ENCODE results near the gene TMA16.
"Not testable (repeated sequence)": the region's sequence is repeated elsewhere in the genome, so short reads cannot be mapped to it uniquely, and the experiment has no call there.

The TMA16 gene

GRCh38 chr4:163525982-163526381 is 31.5 kb downstream of the TMA16 start:
- H3K27me3 ChIP-seq (ENCODE audit: control insufficient read depth, insufficient read depth, low read length), result no peaks in the 10 kb centered on the region
- peaks cover 3% of the 10 kb centered on the region for H3K4me1 ChIP-seq (ENCODE audit: control insufficient read depth, low read depth, low read length)
- H3K36me3 ChIP-seq (ENCODE audit: control insufficient read depth, low read depth, low read length), result peaks cover 58% of the 10 kb centered on the region
- H3K9me3 ChIP-seq (ENCODE audit: control insufficient read depth, low read depth, low read length), result no peaks in the 10 kb centered on the region
- no peak overlapping the region for H3K27ac ChIP-seq (ENCODE audit: low read length)
- H3K4me3 ChIP-seq (ENCODE audit: low read length), result no peak overlapping the region
- H3K9ac ChIP-seq (ENCODE audit: low read length), result no peak overlapping the region

- H3K36me3 ChIP-seq (ENCODE audit: control insufficient read depth, low read depth, low read length), result peaks cover 59% of the 10 kb centered on the region
- H3K27ac ChIP-seq (ENCODE audit: low read length), result no peak overlapping the region
- H3K27me3 ChIP-seq (ENCODE audit: control insufficient read depth, insufficient read depth, low read length), result no peaks in the 10 kb centered on the region
- H3K4me3 ChIP-seq (ENCODE audit: low read length), result no peak overlapping the region
- H3K4me1 ChIP-seq (ENCODE audit: control insufficient read depth, low read depth, low read length), result peaks cover 3% of the 10 kb centered on the region
- H3K9me3 ChIP-seq (ENCODE audit: control insufficient read depth, low read depth, low read length), result no peaks in the 10 kb centered on the region
- no peak overlapping the region for H3K9ac ChIP-seq (ENCODE audit: low read length)
Observed at GRCh38 chr4:163527172-163527571, 32.7 kb downstream of the TMA16 start.

GRCh38 chr4:163528653-163529052 is 34.2 kb downstream of the TMA16 start:
- Histone ChIP-seq H3K27ac (ENCODE audit: low read length) (no peak overlapping the region), H3K4me1 (ENCODE audit: control insufficient read depth, low read depth, low read length) (peaks cover 3% of the 10 kb centered on the region), H3K4me3 (ENCODE audit: low read length) (no peak overlapping the region), H3K36me3 (ENCODE audit: control insufficient read depth, low read depth, low read length) (peaks cover 56% of the 10 kb centered on the region), H3K9me3 (ENCODE audit: control insufficient read depth, low read depth, low read length) (no peaks in the 10 kb centered on the region), H3K9ac (ENCODE audit: low read length) (no peak overlapping the region), H3K27me3 (ENCODE audit: control insufficient read depth, insufficient read depth, low read length) (no peaks in the 10 kb centered on the region)

GRCh38 chr4:163534056-163534455 is 39.6 kb downstream of the TMA16 start:
- Histone ChIP-seq H3K9ac (ENCODE audit: low read length) (no peak overlapping the region), H3K9me3 (ENCODE audit: control insufficient read depth, low read depth, low read length) (no peaks in the 10 kb centered on the region), H3K4me1 (ENCODE audit: control insufficient read depth, low read depth, low read length) (peaks cover 7% of the 10 kb centered on the region), H3K4me3 (ENCODE audit: low read length) (no peak overlapping the region), H3K27me3 (ENCODE audit: control insufficient read depth, insufficient read depth, low read length) (no peaks in the 10 kb centered on the region), H3K36me3 (ENCODE audit: control insufficient read depth, low read depth, low read length) (peaks cover 9% of the 10 kb centered on the region), H3K27ac (ENCODE audit: low read length) (no peak overlapping the region)

GRCh38 chr4:163535657-163536056 is 41.2 kb downstream of the TMA16 start:
- Histone ChIP-seq H3K27ac (ENCODE audit: low read length) (no peak overlapping the region), H3K4me3 (ENCODE audit: low read length) (no peak overlapping the region), H3K27me3 (ENCODE audit: control insufficient read depth, insufficient read depth, low read length) (no peaks in the 10 kb centered on the region), H3K9me3 (ENCODE audit: control insufficient read depth, low read depth, low read length) (no peaks in the 10 kb centered on the region), H3K4me1 (ENCODE audit: control insufficient read depth, low read depth, low read length) (peaks cover 7% of the 10 kb centered on the region), H3K9ac (ENCODE audit: low read length) (no peak overlapping the region), H3K36me3 (ENCODE audit: control insufficient read depth, low read depth, low read length) (peaks cover 5% of the 10 kb centered on the region)

- H3K36me3 ChIP-seq (ENCODE audit: control insufficient read depth, low read depth, low read length), result peaks cover 2% of the 10 kb centered on the region
- no peaks in the 10 kb centered on the region for H3K9me3 ChIP-seq (ENCODE audit: control insufficient read depth, low read depth, low read length)
- no peak overlapping the region for H3K4me3 ChIP-seq (ENCODE audit: low read length)
- no peaks in the 10 kb centered on the region for H3K27me3 ChIP-seq (ENCODE audit: control insufficient read depth, insufficient read depth, low read length)
- H3K27ac ChIP-seq (ENCODE audit: low read length), result no peak overlapping the region
- H3K9ac ChIP-seq (ENCODE audit: low read length), result no peak overlapping the region
- peaks cover 7% of the 10 kb centered on the region for H3K4me1 ChIP-seq (ENCODE audit: control insufficient read depth, low read depth, low read length)
Observed at GRCh38 chr4:163536091-163536490, 41.6 kb downstream of the TMA16 start.

- no peak overlapping the region for H3K9ac ChIP-seq (ENCODE audit: low read length)
Observed at GRCh38 chr4:163537114-163537513, 42.6 kb downstream of the TMA16 start.

GRCh38 chr4:163538820-163539219 is 44.3 kb downstream of the TMA16 start:
- H3K9me3 ChIP-seq (ENCODE audit: control insufficient read depth, low read depth, low read length); H3K27ac ChIP-seq (ENCODE audit: low read length); H3K4me3 ChIP-seq (ENCODE audit: low read length); H3K36me3 ChIP-seq (ENCODE audit: control insufficient read depth, low read depth, low read length); H3K9ac ChIP-seq (ENCODE audit: low read length); H3K4me1 ChIP-seq (ENCODE audit: control insufficient read depth, low read depth, low read length); H3K27me3 ChIP-seq (ENCODE audit: control insufficient read depth, insufficient read depth, low read length): not testable (repeated sequence)

More at GRCh38 chr4:163537114-163537513, 42.6 kb downstream of the TMA16 start:
- Histone ChIP-seq H3K27ac (ENCODE audit: low read length) (no peak overlapping the region), H3K9me3 (ENCODE audit: control insufficient read depth, low read depth, low read length) (no peaks in the 10 kb centered on the region), H3K4me3 (ENCODE audit: low read length) (no peak overlapping the region), H3K27me3 (ENCODE audit: control insufficient read depth, insufficient read depth, low read length) (no peaks in the 10 kb centered on the region), H3K4me1 (ENCODE audit: control insufficient read depth, low read depth, low read length) (peaks cover 7% of the 10 kb centered on the region), H3K36me3 (ENCODE audit: control insufficient read depth, low read depth, low read length) (no peaks in the 10 kb centered on the region)

GRCh38 chr4:163540448-163540847 is 46.0 kb downstream of the TMA16 start:
- H3K9me3 ChIP-seq (ENCODE audit: control insufficient read depth, low read depth, low read length), result no peaks in the 10 kb centered on the region
- H3K27me3 ChIP-seq (ENCODE audit: control insufficient read depth, insufficient read depth, low read length), result no peaks in the 10 kb centered on the region
- H3K27ac ChIP-seq (ENCODE audit: low read length), result no peak overlapping the region
- no peak overlapping the region for H3K9ac ChIP-seq (ENCODE audit: low read length)
- H3K4me3 ChIP-seq (ENCODE audit: low read length), result no peak overlapping the region
- H3K4me1 ChIP-seq (ENCODE audit: control insufficient read depth, low read depth, low read length), result peaks cover 7% of the 10 kb centered on the region
- no peaks in the 10 kb centered on the region for H3K36me3 ChIP-seq (ENCODE audit: control insufficient read depth, low read depth, low read length)

GRCh38 chr4:163540977-163541376 is 46.5 kb downstream of the TMA16 start:
- H3K4me3 ChIP-seq (ENCODE audit: low read length), result no peak overlapping the region
- no peaks in the 10 kb centered on the region for H3K9me3 ChIP-seq (ENCODE audit: control insufficient read depth, low read depth, low read length)
- no peaks in the 10 kb centered on the region for H3K27me3 ChIP-seq (ENCODE audit: control insufficient read depth, insufficient read depth, low read length)
- H3K9ac ChIP-seq (ENCODE audit: low read length), result no peak overlapping the region
- H3K36me3 ChIP-seq (ENCODE audit: control insufficient read depth, low read depth, low read length), result no peaks in the 10 kb centered on the region
- no peak overlapping the region for H3K27ac ChIP-seq (ENCODE audit: low read length)
- peaks cover 7% of the 10 kb centered on the region for H3K4me1 ChIP-seq (ENCODE audit: control insufficient read depth, low read depth, low read length)

- Histone ChIP-seq H3K27ac (ENCODE audit: low read length) (no peak overlapping the region), H3K27me3 (ENCODE audit: control insufficient read depth, insufficient read depth, low read length) (no peaks in the 10 kb centered on the region), H3K9ac (ENCODE audit: low read length) (no peak overlapping the region), H3K36me3 (ENCODE audit: control insufficient read depth, low read depth, low read length) (no peaks in the 10 kb centered on the region), H3K4me3 (ENCODE audit: low read length) (no peak overlapping the region), H3K4me1 (ENCODE audit: control insufficient read depth, low read depth, low read length) (peaks cover 3% of the 10 kb centered on the region), H3K9me3 (ENCODE audit: control insufficient read depth, low read depth, low read length) (no peaks in the 10 kb centered on the region)
Observed at GRCh38 chr4:163542275-163542674, 47.8 kb downstream of the TMA16 start.

GRCh38 chr4:163544407-163545038 is 50.0 kb downstream of the TMA16 start:
- H3K27ac ChIP-seq (ENCODE audit: low read length), result no peak overlapping the region
- no peaks in the 10 kb centered on the region for H3K4me1 ChIP-seq (ENCODE audit: control insufficient read depth, low read depth, low read length)
- no peaks in the 10 kb centered on the region for H3K9me3 ChIP-seq (ENCODE audit: control insufficient read depth, low read depth, low read length)
- no peaks in the 10 kb centered on the region for H3K36me3 ChIP-seq (ENCODE audit: control insufficient read depth, low read depth, low read length)
- H3K27me3 ChIP-seq (ENCODE audit: control insufficient read depth, insufficient read depth, low read length), result no peaks in the 10 kb centered on the region
- no peak overlapping the region for H3K4me3 ChIP-seq (ENCODE audit: low read length)
- H3K9ac ChIP-seq (ENCODE audit: low read length), result no peak overlapping the region
